HepG2 (cell line): ENCODE results near the gene IRF3. TPM values are rescaled to one million over a fixed set of nuclear protein-coding genes. Genes with fewer than 3 reads are reported as not detected.

ENCODE experiments used
- AGO2 ChIP-seq: fragments of 200-400 bp; formaldehyde crosslinking; optimal IDR thresholded peaks from 2 replicates; pipeline ENCODE3; 2017; ENCODE audit warnings: mild to moderate bottlenecking, low read depth, low read length, moderate library complexity
- CREB3 ChIP-seq: sonication (generic); formaldehyde crosslinking; IDR thresholded peaks from 2 replicates; pipeline ENCODE4 v1.5.0; 2020; ENCODE audit warnings: missing genetic modification reagents
- EEA1 ChIP-seq: sonication (generic); formaldehyde crosslinking; IDR thresholded peaks from 2 replicates; pipeline ENCODE4 v1.5.1; 2020; ENCODE audit warnings: mild to moderate bottlenecking, missing genetic modification reagents, borderline replicate concordance
- EED ChIP-seq: sonication (generic); formaldehyde crosslinking; IDR thresholded peaks from 2 replicates; pipeline ENCODE4 v1.5.0; 2020; ENCODE audit warnings: mild to moderate bottlenecking, missing genetic modification reagents
- FUBP1 ChIP-seq: sonication (generic); formaldehyde crosslinking; IDR thresholded peaks from 2 replicates; pipeline ENCODE4 v1.5.1; 2020; ENCODE audit warnings: missing genetic modification reagents, mild to moderate bottlenecking, borderline replicate concordance
- PHB2 ChIP-seq: fragments of 450-650 bp; IDR thresholded peaks from 2 replicates; pipeline ENCODE4 v1.6.1; 2018; ENCODE audit not compliant: partially characterized antibody
- TFE3 ChIP-seq: IDR thresholded peaks from 2 replicates; pipeline ENCODE4 v1.6.1; 2016
- TMF1 ChIP-seq: sonication (generic); formaldehyde crosslinking; IDR thresholded peaks from 2 replicates; pipeline ENCODE4 v1.8.1; 2022; ENCODE audit warnings: low read depth, missing genetic modification reagents
- ZBTB25 ChIP-seq: IDR thresholded peaks from 2 replicates; pipeline ENCODE4 v1.6.1; 2018; ENCODE audit warnings: missing genetic modification reagents
- ZBTB7A ChIP-seq: sonication (generic); formaldehyde crosslinking; IDR thresholded peaks from 2 replicates; pipeline ENCODE4 v1.8.0; 2022; ENCODE audit warnings: mild to moderate bottlenecking, missing genetic modification reagents
- ZNF230 ChIP-seq: sonication (generic); formaldehyde crosslinking; IDR thresholded peaks from 2 replicates; pipeline ENCODE4 v1.4.0; 2020; ENCODE audit warnings: mild to moderate bottlenecking, missing genetic modification reagents
- ZNF326 ChIP-seq: sonication (generic); formaldehyde crosslinking; IDR thresholded peaks from 2 replicates; pipeline ENCODE4 v1.4.0; 2020; ENCODE audit warnings: missing genetic modification reagents, borderline replicate concordance
- ZNF564 ChIP-seq: sonication (generic); formaldehyde crosslinking; IDR thresholded peaks from 2 replicates; pipeline ENCODE4 v1.8.1; 2023; ENCODE audit warnings: mild to moderate bottlenecking, missing genetic modification reagents
- ZNF639 ChIP-seq: conservative IDR thresholded peaks from 2 replicates; pipeline ENCODE4 v1.6.1; 2018; ENCODE audit warnings: missing genetic modification reagents
- ZNF749 ChIP-seq: sonication (generic); formaldehyde crosslinking; IDR thresholded peaks from 2 replicates; pipeline ENCODE4 v1.8.0; 2022; ENCODE audit warnings: mild to moderate bottlenecking, missing genetic modification reagents, moderate library complexity, borderline replicate concordance
- ZNF766 ChIP-seq: sonication (generic); formaldehyde crosslinking; IDR thresholded peaks from 2 replicates; pipeline ENCODE4 v1.5.0; 2020; ENCODE audit warnings: missing genetic modification reagents, borderline replicate concordance
- ZNF777 ChIP-seq: sonication (generic); formaldehyde crosslinking; IDR thresholded peaks from 2 replicates; pipeline ENCODE4 v1.4.0; 2020; ENCODE audit warnings: missing genetic modification reagents
- ZNF788 ChIP-seq: sonication (generic); formaldehyde crosslinking; IDR thresholded peaks from 2 replicates; pipeline ENCODE4 v1.5.0; 2020; ENCODE audit warnings: mild to moderate bottlenecking, missing genetic modification reagents, borderline replicate concordance
- ZSCAN30 ChIP-seq: sonication (generic); formaldehyde crosslinking; IDR thresholded peaks from 2 replicates; pipeline ENCODE4 v1.5.0; 2020; ENCODE audit warnings: mild to moderate bottlenecking, missing genetic modification reagents
- polyA plus RNA-seq, 8 experiments: library from polyadenylated mRNA; depleted of rRNA in 3 of 8; stranded (reverse) in 7 of 8; unstranded in 1 of 8; fragments of >200 nt; fragmentation: Illumina TruSeq in 4 of 8; extraction: Trizol in 4 of 8; gene quantifications; 2 replicates each; pipeline versions ENCODE4 v1.2.1 to v1.2.3, GENCODE V29; 2011 to 2016; ENCODE audit warnings: low read depth in 4 of 8, missing spikeins in 1 of 8, mixed read lengths in 1 of 8; ENCODE audit not compliant: insufficient read depth in 1 of 8
- total RNA-seq, 5 experiments: library from RNA; depleted of rRNA; stranded (reverse); fragments of >200 nt; fragmentation: Illumina TruSeq; extraction: Trizol; gene quantifications; 2 replicates each; pipeline ENCODE4 v1.2.3, GENCODE V29; 2016; ENCODE audit warnings: low read depth in 1 of 5

Gene IRF3
- total and polyA plus RNA-seq, 2 of the 13 experiments (the other 11 are each of a cell fraction or from before 2014, with no cell fraction given), result 61.9 to 65.5 TPM

- TF ChIP-seq ZBTB7A (CRISPR knock-in tag) (no peak), ZNF777 (CRISPR knock-in tag) (peak; percentile 28; the same call in 1 of the 2 replicates), CREB3 (CRISPR knock-in tag) (no peak), ZNF639 (no peak), ZBTB25 (CRISPR knock-in tag) (no peak), ZNF788 (no peak; the same call in 1 of the 2 replicates), TFE3 (CRISPR knock-in tag) (no peak), ZNF326 (CRISPR knock-in tag) (no peak), ZNF766 (CRISPR knock-in tag) (0 out of 2 replicates have a peak, but pooled peaks have one; percentile 27), FUBP1 (CRISPR knock-in tag) (no peak), ZNF230 (peak; percentile 23; the same call in 1 of the 2 replicates), TMF1 (no peak), AGO2 (peak; percentile 49), ZNF749 (no peak), EEA1 (CRISPR knock-in tag) (no peak), PHB2 (no peak), ZSCAN30 (CRISPR knock-in tag) (no peak), ZNF564 (CRISPR knock-in tag) (no peak), EED (CRISPR knock-in tag) (no peak)
Observed at GRCh38 chr19:49665351-49666119, at the start of gene IRF3, which contains the start of gene BCL2L12 (continued).
